Skeletal muscle tissue (tissue), 4 donors: ENCODE data around the gene G6PC3. TPM values are rescaled to one million over a fixed set of nuclear protein-coding genes. Genes with fewer than 3 reads are reported as not detected.

Experiments used
- H3K27ac ChIP-seq: one replicate; pipeline ENCODE4 v1.7.0; 2013; ENCODE audit warnings: mild to moderate bottlenecking, low read depth, low read length, inconsistent platforms
- H3K27me3 ChIP-seq, 3 donors: one replicate each; pipeline ENCODE4 v1.7.0; 2013; ENCODE audit warnings: low read length in 3 of 3; ENCODE audit not compliant: control insufficient read depth in 3 of 3, insufficient read depth in 3 of 3
- H3K36me3 ChIP-seq, 3 donors: one replicate each; pipeline ENCODE4 v1.7.0; 2013; ENCODE audit warnings: low read length in 3 of 3; ENCODE audit not compliant: control insufficient read depth in 3 of 3, insufficient read depth in 3 of 3
- H3K4me1 ChIP-seq, 3 donors: one replicate each; pipeline ENCODE4 v1.7.0; 2013; ENCODE audit warnings: low read length in 3 of 3, mild to moderate bottlenecking in 3 of 3; ENCODE audit not compliant: control insufficient read depth in 3 of 3, insufficient read depth in 3 of 3
- H3K4me3 ChIP-seq, 3 donors: one replicate each; pipeline ENCODE4 v1.7.0; 2013; ENCODE audit warnings: low read length in 3 of 3
- H3K9ac ChIP-seq, 3 donors: one replicate each; pipeline ENCODE4 v1.7.0; 2013; ENCODE audit warnings: low read length in 3 of 3, mild to moderate bottlenecking in 3 of 3, moderate library complexity in 2 of 3, low read depth in 1 of 3
- H3K9me3 ChIP-seq, 3 donors: one replicate each; pipeline ENCODE4 v1.7.0; 2013; ENCODE audit warnings: low read length in 3 of 3; ENCODE audit not compliant: control insufficient read depth in 3 of 3
- total RNA-seq: library from RNA; depleted of rRNA; stranded (reverse); fragments of >200 nt; gene quantifications from one replicate; pipeline ENCODE4 v1.2.3, GENCODE V29; 2014
- donor health status: Osteomylitis.

Gene G6PC3
- total RNA-seq, 1 donor from 2014 or later: 13.0 TPM

DNA sequence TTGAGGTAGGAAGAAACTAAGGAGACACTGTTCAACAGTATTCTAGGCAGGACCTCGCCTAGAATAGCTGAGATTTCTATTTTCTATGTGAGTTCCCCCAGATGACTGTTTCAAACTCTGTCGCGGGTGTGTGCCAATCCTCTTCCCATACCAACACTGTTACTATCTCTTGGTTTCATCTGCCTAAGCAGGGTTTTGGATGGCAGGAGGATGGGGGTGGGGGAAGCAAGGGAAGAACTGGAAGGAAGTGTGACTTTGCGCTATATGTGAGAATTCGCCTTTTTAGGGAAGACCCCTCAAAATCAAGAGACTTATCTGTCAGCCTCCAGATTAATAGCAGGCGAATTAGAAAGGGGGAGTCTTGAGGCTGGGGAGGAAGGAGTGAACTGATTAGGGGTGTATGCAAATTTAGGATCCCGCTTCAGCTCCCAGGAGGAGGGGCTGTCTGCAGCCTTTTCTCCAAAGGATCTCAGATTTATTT lies 521 bp upstream of the G6PC3 start:
- Histone ChIP-seq H3K9ac (peak overlapping the region; percentile 62 to 83 (median 72)), H3K27ac (peak overlapping the region; percentile 84), H3K36me3 (peaks cover 0 to 5% (median 4%) of the 10 kb centered on the region in 3 donors), H3K4me1 (peaks cover 35 to 47% (median 37%) of the 10 kb centered on the region in 3 donors), H3K4me3 (peak overlapping the region; percentile 48 to 95 (median 72)), H3K27me3 (no peaks in the 10 kb centered on the region), H3K9me3 (no peaks in the 10 kb centered on the region)

DNA sequence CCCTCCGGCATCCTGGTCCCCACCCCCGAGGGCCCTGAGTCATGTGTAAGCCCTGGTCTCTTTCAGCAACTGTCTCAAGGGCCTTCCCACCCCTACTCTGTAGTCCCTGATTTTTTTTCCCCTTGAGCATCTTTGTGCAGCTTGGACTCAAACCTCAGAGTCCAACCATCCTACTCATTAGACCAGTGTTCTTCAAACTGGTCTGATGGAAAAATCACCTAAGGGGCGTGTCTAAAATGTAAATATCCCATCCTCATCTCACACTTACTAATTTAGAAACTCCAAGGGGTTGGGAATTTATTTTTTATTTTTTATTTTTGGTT lies 624 bp downstream of the G6PC3 start:
- Histone ChIP-seq H3K27me3 (no peaks in the 10 kb centered on the region), H3K27ac (peak overlapping the region; percentile 84), H3K4me3 (peak overlapping the region; percentile 94 to 96 (median 95)), H3K36me3 (peaks cover 10 to 12% (median 10%) of the 10 kb centered on the region in 3 donors), H3K9ac (peak overlapping the region; percentile 83 to 90 (median 89)), H3K9me3 (no peaks in the 10 kb centered on the region), H3K4me1 (peaks cover 26 to 47% (median 42%) of the 10 kb centered on the region in 3 donors)

DNA sequence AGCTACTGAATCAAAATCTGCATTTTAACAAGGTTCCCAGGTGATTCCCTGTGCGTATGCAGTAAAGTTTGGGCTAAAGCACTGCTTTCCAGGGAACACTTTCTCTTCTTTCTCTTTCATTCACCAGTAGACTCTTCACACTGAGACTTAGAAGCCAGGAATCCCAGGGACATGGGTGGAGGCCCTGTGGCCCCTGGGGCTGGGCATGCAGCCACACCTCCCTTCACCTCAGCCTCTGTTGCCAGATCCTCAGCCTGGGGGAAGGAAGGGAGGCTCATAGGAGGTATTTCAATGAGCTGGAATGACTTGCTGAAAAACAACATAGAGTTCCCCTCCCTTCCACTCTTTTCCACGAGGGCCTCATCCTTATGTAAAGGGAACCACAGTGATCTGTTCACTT lies 1.2 kb downstream of the G6PC3 start:
- peak overlapping the region; percentile 84 for H3K27ac ChIP-seq
- no peaks in the 10 kb centered on the region for H3K9me3 ChIP-seq
- H3K4me3 ChIP-seq: peak overlapping the region; percentile 94 to 96 (median 95)
- no peaks in the 10 kb centered on the region for H3K27me3 ChIP-seq
- H3K9ac ChIP-seq: peak overlapping the region; percentile 57 to 90 (median 89)
- H3K36me3 ChIP-seq: peaks cover 14 to 17% (median 17%) of the 10 kb centered on the region in 3 donors
- peaks cover 25 to 48% (median 43%) of the 10 kb centered on the region in 3 donors for H3K4me1 ChIP-seq

DNA sequence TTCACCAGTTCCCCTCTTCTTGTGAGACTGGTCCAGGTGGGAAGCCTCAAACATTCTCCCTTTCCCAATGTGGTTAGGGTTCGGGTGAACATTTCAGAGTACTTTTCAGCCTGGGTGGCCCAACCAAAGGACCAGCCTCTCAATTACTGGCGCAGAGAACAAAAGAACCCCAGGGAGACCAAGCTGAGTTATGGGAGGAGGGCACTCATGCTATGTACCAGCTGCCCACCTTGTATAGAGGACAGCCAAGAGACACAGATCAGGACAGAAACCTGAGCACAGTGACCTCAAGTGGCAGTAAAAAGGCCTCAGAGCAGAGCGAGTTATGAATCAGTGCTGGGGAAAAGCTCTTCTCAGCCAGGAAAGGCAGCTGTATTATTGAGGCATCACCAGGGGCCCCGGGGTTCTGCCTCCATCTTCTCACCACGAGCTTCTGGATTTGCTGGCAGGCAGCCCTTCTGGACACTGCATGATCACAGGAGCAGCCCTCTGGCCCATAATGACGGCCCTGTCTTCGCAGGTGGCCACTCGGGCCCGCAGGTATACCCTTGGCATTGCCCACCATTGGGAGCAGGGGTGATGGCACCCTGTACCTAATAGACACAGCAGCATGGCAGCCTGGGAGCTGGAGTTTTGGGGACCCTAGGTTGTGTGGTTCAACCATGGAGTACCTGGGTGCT lies 3.8 kb downstream of the G6PC3 start:
- Histone ChIP-seq H3K36me3 (peaks cover 35 to 40% (median 38%) of the 10 kb centered on the region in 3 donors), H3K9ac (peak overlapping the region in 1 of 3 donors; percentile 57), H3K9me3 (no peaks in the 10 kb centered on the region), H3K4me3 (no peak overlapping the region), H3K27me3 (no peaks in the 10 kb centered on the region), H3K27ac (peak overlapping the region; percentile 11), H3K4me1 (peaks cover 18 to 46% (median 43%) of the 10 kb centered on the region in 3 donors)

DNA sequence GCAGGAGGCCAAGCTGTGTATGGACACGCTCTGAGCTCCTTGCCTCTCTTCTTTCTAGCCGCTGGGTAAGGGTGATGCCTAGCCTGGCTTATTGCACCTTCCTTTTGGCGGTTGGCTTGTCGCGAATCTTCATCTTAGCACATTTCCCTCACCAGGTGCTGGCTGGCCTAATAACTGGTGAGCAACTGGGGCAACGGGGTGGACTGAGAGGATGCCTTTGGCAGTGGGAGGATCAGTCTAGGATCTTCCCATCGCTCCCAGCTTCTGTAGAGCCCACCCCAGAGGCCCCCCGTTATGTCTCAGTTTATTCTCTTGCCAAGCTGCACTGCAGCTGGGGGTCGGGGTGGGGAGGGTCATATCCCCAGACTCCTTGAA lies 4.4 kb downstream of the G6PC3 start:
- Histone ChIP-seq H3K27ac (peak overlapping the region; percentile 13), H3K4me3 (no peak overlapping the region), H3K4me1 (peaks cover 17 to 45% (median 42%) of the 10 kb centered on the region in 3 donors), H3K27me3 (no peaks in the 10 kb centered on the region), H3K9ac (peak overlapping the region in 1 of 3 donors; percentile 57), H3K9me3 (no peaks in the 10 kb centered on the region), H3K36me3 (peaks cover 39 to 44% (median 41%) of the 10 kb centered on the region in 3 donors)

DNA sequence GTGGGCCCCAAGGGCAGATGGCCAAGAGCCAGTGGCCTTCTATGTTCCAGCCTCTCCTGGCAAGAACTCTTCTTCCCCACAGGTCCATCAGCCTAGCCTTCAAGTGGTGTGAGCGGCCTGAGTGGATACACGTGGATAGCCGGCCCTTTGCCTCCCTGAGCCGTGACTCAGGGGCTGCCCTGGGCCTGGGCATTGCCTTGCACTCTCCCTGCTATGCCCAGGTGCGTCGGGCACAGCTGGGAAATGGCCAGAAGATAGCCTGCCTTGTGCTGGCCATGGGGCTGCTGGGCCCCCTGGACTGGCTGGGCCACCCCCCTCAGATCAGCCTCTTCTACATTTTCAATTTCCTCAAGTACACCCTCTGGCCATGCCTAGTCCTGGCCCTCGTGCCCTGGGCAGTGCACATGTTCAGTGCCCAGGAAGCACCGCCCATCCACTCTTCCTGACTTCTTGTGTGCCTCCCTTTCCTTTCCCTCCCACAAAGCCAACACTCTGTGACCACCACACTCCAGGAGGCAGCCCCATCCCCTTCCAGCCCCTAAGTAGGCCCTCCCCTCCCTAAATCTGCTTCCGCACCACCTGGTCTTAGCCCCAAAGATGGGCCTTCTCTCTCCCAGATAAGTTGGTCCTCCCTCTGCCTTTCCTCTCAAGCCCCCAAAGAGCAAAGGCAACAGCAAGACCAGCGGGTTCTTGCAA lies 5.2 kb downstream of the G6PC3 start:
- peaks cover 13 to 40% (median 38%) of the 10 kb centered on the region in 3 donors for H3K4me1 ChIP-seq
- H3K27me3 ChIP-seq: no peaks in the 10 kb centered on the region
- no peak overlapping the region for H3K4me3 ChIP-seq
- no peaks in the 10 kb centered on the region for H3K9me3 ChIP-seq
- peak overlapping the region; percentile 13 for H3K27ac ChIP-seq
- peaks cover 47 to 52% (median 50%) of the 10 kb centered on the region in 3 donors for H3K36me3 ChIP-seq
- H3K9ac ChIP-seq: peak overlapping the region in 2 of 3 donors; percentile 32 to 57

DNA sequence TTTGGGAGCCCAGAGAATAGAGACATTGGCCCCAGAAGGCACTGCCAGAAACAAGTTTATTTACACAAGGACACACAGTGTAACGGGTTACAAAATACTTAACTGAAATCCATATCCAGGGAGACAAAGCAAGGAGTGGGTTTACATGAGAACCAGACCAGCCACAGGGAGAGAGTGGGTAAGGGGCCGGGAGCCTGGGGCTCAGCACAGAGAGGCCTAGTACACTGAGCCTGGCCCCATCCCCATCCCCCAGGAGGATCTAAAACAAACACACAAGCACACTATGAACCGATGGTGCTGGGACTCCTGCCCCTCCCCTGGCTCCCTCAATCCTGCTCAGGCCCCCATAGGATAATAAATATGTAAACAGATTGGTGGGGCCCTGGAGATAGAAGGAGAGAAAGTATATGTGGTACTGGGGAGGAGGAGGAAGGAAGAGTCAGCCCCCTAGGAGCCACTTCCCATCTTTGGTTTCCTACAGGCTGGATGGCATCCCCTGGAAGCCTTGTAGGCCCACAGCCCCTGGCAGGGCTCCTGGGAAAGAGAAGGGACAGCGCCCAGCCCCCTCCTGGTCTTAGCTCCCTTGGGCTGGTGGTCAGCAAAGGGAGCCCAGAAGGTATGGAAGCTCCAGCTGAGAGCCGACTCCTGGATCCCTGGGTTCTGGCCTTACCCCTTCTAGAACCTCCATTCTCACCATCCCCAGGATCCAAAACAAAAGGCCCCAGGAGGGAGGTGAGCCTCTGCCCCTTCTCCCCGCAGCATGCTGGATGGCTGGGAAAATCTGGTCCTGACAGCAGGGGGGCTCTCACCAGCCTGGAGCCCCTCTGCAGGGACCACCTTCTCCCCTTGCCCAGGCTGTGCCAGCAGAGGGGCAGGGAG lies 6.4 kb downstream of the G6PC3 start:
- Histone ChIP-seq H3K9me3 (no peaks in the 10 kb centered on the region), H3K4me1 (peaks cover 2 to 29% (median 28%) of the 10 kb centered on the region in 3 donors), H3K27me3 (no peaks in the 10 kb centered on the region), H3K27ac (no peak overlapping the region), H3K4me3 (no peak overlapping the region), H3K36me3 (peaks cover 54 to 57% (median 56%) of the 10 kb centered on the region in 3 donors), H3K9ac (peak overlapping the region in 1 of 3 donors; percentile 33)

DNA sequence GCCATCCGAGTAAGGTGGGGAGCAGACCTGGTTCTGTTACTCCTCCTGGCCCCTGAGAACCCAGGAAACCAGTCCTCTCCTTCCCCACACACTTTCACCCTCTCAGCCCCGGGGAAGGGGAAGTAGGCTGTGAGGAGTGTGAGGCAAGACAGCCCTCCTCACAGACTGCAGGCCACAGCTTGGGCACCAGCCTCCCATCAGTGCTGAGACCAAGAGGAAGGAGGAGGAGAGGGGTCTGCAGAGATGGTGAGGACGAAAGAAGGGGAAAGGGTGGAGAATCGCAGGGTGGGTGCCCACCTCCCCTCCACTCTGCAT lies 7.0 kb downstream of the G6PC3 start:
- Histone ChIP-seq H3K9me3 (no peaks in the 10 kb centered on the region), H3K36me3 (peaks cover 60 to 63% (median 62%) of the 10 kb centered on the region in 3 donors), H3K4me3 (no peak overlapping the region), H3K27ac (no peak overlapping the region), H3K27me3 (no peaks in the 10 kb centered on the region), H3K4me1 (peaks cover 0 to 27% (median 26%) of the 10 kb centered on the region in 3 donors), H3K9ac (no peak overlapping the region)

DNA sequence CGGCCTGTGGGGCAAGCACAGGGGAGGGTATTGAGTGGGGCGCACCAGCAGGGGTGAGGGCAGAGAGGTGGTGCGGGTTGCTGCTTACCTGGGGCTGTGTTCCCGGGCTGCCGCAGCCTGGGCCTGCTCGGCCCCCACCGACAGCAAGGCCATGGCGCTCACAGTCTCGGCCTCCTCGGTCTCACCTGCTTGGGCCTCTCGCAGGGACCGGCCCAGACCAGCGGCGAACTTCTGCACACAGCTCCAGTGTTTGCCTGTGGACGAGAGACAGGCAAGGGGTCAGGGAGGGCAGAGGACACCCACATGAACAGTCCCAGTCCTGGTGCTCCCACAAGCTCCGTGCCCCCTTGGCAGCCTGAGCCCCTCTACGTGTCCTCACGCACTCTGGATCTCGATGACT lies 7.9 kb downstream of the G6PC3 start:
- Histone ChIP-seq H3K4me1 (peaks cover 0 to 27% (median 26%) of the 10 kb centered on the region in 3 donors), H3K27me3 (no peaks in the 10 kb centered on the region), H3K4me3 (no peak overlapping the region), H3K9me3 (no peaks in the 10 kb centered on the region), H3K9ac (no peak overlapping the region), H3K36me3 (peaks cover 69 to 71% (median 70%) of the 10 kb centered on the region in 3 donors), H3K27ac (no peak overlapping the region)
